VCaP (cell line): ENCODE measurements around the gene NUP214.
"Not testable (repeated sequence)": the region's sequence is repeated elsewhere in the genome, so short reads cannot be mapped to it uniquely, and the experiment has no call there.

ENCODE experiments used
- H3K27ac ChIP-seq: fragments of 450-650 bp; 2 replicates; pipeline ENCODE4 v1.5.1; 2017
- TF ChIP-seq, protein P1 (sequence below): fragments of 450-650 bp; conservative IDR thresholded peaks from 2 replicates; pipeline ENCODE4 v1.5.1; 2017; ENCODE audit warnings: mild to moderate bottlenecking, moderate library complexity

NUP214 gene

DNA sequence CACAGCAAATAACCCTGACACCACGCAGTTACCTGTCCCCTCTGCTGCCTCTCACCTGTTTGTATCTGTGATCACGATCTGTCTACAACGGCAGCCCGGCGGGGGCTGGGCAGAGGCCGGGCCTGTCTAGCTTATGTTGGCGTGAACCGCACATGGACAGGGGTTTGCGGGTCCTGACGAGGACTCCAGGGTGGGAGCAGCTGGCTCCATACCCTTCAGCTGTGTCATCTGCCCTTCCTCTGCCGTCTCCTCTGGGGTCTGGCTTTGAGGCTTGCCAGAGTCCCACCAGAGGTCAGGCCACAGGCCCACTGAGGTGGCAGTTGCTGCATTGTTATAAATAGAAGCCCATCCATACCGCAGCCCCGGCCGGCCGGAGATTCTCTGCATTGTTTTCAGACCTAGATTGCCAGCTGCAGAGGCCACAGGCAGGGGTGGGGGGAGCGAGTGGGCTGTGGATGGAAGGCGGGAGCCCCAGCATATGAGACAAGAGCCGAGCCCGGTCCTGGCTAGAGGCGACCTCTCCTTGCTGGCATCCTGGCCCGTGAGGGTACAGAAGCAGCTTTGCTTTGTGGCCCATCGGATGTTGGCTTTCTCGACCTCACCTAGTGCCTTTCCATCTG, 113.1 kb downstream of the NUP214 start:
- TF ChIP-seq, protein P1, sequence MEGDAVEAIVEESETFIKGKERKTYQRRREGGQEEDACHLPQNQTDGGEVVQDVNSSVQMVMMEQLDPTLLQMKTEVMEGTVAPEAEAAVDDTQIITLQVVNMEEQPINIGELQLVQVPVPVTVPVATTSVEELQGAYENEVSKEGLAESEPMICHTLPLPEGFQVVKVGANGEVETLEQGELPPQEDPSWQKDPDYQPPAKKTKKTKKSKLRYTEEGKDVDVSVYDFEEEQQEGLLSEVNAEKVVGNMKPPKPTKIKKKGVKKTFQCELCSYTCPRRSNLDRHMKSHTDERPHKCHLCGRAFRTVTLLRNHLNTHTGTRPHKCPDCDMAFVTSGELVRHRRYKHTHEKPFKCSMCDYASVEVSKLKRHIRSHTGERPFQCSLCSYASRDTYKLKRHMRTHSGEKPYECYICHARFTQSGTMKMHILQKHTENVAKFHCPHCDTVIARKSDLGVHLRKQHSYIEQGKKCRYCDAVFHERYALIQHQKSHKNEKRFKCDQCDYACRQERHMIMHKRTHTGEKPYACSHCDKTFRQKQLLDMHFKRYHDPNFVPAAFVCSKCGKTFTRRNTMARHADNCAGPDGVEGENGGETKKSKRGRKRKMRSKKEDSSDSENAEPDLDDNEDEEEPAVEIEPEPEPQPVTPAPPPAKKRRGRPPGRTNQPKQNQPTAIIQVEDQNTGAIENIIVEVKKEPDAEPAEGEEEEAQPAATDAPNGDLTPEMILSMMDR, result no peak
- H3K27ac ChIP-seq, result peak overlapping the region; percentile 78

DNA sequence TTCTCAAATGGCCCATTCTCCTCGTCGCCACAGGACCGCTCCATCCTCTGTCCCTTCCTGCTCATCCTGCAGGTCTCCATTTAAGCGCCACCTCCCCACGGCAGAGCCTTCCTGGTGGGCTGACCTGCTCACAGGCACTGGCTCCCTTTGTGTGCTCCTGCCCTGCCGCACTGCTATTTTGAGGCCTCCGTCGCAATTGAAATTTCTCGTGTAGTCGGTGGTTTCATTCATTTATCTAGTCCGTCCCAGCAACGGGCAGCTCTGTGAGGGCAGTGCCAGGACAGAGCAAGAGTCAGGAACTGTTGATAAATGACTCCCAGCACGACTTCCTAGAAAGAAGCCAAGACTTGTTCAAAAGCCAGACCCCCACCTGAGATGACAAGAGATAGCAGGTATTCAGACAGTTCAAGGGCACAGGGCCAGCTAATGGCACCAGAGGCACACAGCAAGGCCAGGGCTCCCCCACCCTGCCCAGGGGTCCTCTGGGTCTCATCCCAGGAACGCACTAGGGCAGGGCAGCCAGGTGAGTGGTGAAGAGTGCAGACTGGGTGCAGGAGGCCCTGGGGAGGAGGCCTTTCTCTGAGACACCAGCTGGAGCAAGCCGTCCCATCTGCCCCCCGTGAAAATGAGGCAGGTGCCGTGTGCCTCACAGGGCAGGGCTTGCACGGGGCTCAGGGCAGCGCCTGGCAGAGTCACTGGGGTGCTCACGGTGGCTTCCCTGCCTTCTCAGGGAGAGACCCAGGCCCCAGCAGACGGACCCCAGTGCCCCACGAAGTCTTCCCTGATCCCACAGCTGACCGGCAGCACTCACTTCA, 114.0 kb downstream of the NUP214 start:
- H3K27ac ChIP-seq, result peak overlapping the region; percentile 78; the same call in 1 of the 2 replicates
- TF ChIP-seq, protein P1, result no peak

DNA sequence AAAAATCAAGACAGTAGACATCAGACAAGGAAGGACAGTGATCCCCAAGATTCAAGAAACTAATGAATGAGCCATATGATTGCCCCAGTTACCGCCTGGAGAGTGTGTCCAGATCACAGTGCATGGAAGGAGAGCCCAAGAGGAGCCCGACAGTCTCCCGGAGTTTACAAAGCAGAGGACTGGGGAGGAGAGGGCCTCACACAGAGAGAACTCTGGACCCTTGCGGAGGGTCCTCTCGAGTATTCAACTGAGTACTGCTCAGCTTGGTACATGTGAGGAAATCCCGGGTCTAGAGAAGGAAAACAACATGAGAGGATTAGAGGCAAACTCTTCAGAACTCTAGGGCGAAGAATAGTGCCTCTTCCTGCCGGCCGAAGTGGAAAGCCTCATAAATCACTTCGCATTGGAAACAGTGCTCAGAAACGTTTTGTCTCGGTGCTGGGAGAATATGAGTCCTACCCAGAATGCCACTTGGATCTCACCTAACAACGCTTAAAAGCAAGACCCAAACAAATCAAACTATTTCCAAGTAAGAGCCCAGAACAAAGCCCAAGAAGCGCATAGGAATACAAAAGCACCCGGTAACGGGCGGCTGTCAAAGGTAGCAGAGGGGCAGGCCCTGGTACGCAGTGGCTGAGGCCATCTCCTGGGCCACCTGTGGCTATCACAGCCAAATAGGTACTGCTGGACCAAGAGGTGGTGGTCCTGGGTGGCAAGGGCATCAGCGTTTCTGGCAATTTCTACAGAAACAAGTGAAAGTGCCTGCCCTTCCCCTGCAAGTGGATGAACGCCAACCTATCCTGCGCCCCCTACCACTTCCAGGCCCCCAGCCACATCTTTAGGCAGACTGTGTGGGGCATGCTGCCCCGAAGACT, 114.9 kb downstream of the NUP214 start:
- TF ChIP-seq, protein P1, result no peak

DNA sequence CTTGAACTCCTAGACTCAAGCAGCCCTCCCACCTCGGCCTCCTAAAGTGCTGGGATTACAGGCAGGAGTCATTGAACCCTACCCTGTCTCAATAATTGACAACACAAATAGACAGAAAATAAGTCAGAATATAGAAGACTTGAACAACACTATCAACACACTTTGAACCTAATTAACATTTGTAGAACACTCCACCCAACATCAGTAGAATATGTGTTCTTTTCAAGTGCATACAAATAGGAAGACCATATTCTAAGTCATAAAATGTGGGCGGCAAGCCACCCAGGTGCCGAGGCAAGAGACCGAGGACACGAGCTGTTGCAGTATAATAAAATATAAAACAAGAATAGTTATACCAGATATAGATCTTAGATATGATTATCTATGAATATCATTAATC, 118.9 kb downstream of the NUP214 start:
- not testable (repeated sequence) for H3K27ac ChIP-seq

More for the DNA sequence above, 114.9 kb downstream of the NUP214 start:
- H3K27ac ChIP-seq, result no peak overlapping the region

DNA sequence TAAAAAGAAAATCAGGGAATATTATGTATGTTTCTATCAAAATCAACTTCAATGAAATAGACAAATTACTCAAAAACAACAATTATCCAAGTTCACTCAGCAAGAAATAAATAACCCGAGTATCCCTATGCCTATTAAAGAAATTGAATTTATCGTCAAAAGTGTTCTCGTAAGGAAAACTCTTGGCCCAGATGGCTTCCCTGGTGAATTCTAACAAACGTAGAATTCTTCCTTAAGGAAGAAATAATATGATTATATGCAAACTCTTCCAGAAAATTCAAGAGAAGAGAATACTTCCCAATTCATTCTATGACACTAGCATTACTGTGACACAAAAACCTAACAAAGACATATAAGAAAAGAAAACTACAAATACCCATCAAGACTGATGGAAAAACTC, 121.2 kb downstream of the NUP214 start:
- TF ChIP-seq, protein P1, result no peak
- H3K27ac ChIP-seq, result no peak overlapping the region

DNA sequence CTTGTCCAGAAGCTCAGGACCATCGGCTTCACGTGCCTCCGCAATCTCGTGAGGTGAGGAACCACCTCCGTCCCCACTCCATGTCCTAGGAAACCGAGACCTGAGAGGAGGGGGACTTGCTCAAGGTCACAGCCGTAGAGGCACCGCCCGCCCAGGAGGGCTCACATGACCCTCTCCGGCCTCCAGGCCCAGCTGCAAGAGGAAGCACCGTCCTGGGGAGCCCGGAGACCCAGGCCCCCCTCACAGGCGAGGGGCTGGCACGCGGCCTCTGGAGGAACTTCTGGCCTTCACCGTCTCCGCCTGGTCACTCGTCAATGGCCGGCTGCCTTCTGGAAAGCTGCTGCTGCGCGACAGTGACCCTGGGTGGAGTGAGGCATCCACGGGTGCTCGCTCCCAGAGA, 126.7 kb downstream of the NUP214 start:
- TF ChIP-seq, protein P1, result no peak
- H3K27ac ChIP-seq, result no peak overlapping the region

DNA sequence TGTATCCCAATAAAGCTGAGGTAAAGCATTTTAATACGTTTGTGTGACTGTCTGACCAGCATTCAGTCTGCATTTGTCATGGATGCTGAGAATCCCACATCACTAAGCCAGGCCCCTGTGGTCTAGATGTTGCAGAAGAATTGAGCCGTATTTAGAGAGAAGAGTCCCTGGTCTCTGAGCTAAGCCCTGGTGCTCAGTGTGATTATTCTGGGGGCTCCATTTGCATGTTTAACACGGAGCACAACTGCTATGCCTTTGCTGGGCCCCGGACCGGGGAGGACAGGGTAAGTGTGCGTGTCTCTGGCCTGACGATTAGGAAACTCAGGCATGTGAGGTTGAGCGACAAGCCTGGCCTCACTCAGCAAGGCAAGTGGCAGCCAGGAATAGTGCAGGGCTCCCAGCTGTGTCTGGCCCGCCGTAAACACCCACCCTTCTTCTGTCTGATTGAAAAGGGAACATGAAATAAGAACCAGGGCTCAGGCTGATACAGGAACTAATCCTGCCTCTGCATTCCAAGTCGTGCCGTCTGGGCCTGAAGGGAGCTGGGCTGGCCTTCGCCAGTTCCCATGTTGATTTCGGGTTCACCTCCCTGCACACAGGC, 128.6 kb downstream of the NUP214 start:
- no peak overlapping the region for H3K27ac ChIP-seq
- TF ChIP-seq, protein P1, result no peak
